GM21786 (cell line): ENCODE results near the gene MALRD1.

ENCODE experiments used
- ATAC-seq: cut with Tn5 transposase; IDR thresholded peaks from one replicate; pipeline ENCODE4 v1.9.1; 2021; ENCODE audit not compliant: unreplicated experiment

MALRD1 gene

GRCh38 chr10:19098803-19099202 lies 50.2 kb downstream of the MALRD1 start:
- no peak for ATAC-seq

- ATAC-seq: no peak
Measured at GRCh38 chr10:19107406-19107805, 58.8 kb downstream of the MALRD1 start.

- no peak for ATAC-seq
Measured at GRCh38 chr10:19111501-19112267, 63.1 kb downstream of the MALRD1 start.

- no peak for ATAC-seq
Measured at GRCh38 chr10:19117438-19117837, 68.8 kb downstream of the MALRD1 start.

GRCh38 chr10:19119191-19119590 lies 70.6 kb downstream of the MALRD1 start:
- no peak for ATAC-seq

GRCh38 chr10:19120381-19120908 lies 71.8 kb downstream of the MALRD1 start:
- no peak for ATAC-seq

- no peak for ATAC-seq
Measured at GRCh38 chr10:19133992-19134391, 85.4 kb downstream of the MALRD1 start.

GRCh38 chr10:19142967-19143366 lies 94.4 kb downstream of the MALRD1 start:
- ATAC-seq: no peak

- ATAC-seq: no peak
Measured at GRCh38 chr10:19144206-19144605, 95.6 kb downstream of the MALRD1 start.

- ATAC-seq: no peak
Measured at GRCh38 chr10:19154375-19154774, 105.8 kb downstream of the MALRD1 start.

- no peak for ATAC-seq
Measured at GRCh38 chr10:19158358-19158757, 109.8 kb downstream of the MALRD1 start.

GRCh38 chr10:19158870-19159269 lies 110.3 kb downstream of the MALRD1 start:
- no peak for ATAC-seq

- ATAC-seq: no peak
Measured at GRCh38 chr10:19164461-19164860, 115.9 kb downstream of the MALRD1 start.

- ATAC-seq: no peak
Measured at GRCh38 chr10:19168584-19168983, 120.0 kb downstream of the MALRD1 start.

- ATAC-seq: no peak
Measured at GRCh38 chr10:19169041-19169440, 120.4 kb downstream of the MALRD1 start.

GRCh38 chr10:19169684-19170083 lies 121.1 kb downstream of the MALRD1 start:
- no peak for ATAC-seq

- ATAC-seq: no peak
Measured at GRCh38 chr10:19178675-19179074, 130.1 kb downstream of the MALRD1 start.

- ATAC-seq: no peak
Measured at GRCh38 chr10:19184891-19185290, 136.3 kb downstream of the MALRD1 start.

- ATAC-seq: no peak
Measured at GRCh38 chr10:19194866-19195265, 146.3 kb downstream of the MALRD1 start.

GRCh38 chr10:19195698-19196097 lies 147.1 kb downstream of the MALRD1 start:
- no peak for ATAC-seq

GRCh38 chr10:19200211-19200610 lies 151.6 kb downstream of the MALRD1 start:
- ATAC-seq: no peak

- no peak for ATAC-seq
Measured at GRCh38 chr10:19204246-19204917, 155.8 kb downstream of the MALRD1 start.
